Activated CD4-positive, alpha-beta T cell treated with anti-CD3 and anti-CD28 coated beads, Interleukin-2, Interleukin-4, amounts not matched to agents 100 ng/mL and 50 ng/mL, durations not matched to agents 16 hours and 8 hours (primary cell): Measurements from ENCODE around the gene KCNJ18.
"Not testable (repeated sequence)": the region's sequence is repeated elsewhere in the genome, so short reads cannot be mapped to it uniquely, and the experiment has no call there.

Experiments used
- DNase-seq: peaks from one replicate; pipeline ENCODE4 v3.0.0-alpha.2; 2020; ENCODE audit warnings: low spot score

The KCNJ18 gene

DNA sequence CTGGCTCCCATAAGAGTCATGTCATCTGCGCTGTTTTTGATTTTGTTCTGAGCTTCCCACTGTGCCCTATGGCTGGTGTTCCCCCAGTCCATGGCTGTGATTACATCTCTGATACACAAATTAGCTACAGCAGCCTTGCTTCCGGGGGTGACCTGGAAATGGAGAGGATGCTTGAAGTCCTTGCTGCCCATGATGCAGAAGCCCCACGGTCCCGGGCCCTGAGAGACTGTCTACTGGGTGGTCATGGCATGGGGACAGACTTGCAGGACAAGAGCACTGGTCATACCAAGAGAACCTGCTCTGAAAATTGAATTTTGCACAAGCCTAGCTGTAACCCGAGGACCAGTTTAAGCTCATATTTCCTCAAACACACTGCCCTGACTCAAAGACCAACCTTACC lies 38.8 kb downstream of the KCNJ18 start:
- not testable (repeated sequence) for DNase-seq

DNA sequence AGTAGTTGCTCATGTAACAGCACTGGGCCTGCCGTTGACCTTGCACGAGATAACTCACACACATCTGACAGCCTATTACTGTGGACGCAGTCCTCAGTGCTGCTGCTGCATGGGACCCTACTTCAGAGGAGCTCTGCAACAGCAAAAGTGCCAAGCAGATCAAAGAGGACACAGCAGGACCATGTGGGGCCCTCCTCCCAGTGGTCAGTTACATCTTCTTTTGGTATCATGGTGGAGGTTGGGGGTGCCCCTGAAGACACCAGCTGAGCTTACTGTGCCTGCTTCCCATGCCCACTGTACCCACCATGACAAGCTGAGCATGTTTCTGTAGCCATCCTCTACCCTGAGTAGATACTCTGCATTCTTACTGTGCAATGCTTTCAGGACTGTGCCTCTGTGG lies 41.6 kb downstream of the KCNJ18 start:
- DNase-seq = not testable (repeated sequence)

DNA sequence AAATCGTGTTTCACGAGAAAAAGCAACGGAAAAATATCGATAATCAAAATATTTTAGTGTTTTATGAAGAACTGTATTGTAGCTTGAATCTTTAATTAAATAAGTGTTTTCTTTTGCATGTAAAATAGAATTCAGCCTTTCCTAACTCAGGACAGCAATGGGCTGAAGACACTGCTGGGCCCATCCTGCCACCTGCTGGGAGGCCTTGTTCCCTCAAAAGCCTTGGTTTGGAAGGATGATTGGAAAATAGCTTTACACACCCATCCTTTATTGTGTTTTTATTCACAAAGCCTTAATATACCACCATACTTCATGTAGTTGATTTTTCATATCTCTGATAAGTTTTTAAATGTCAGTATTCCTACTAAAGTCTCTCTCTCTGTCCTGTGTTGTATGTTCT lies 43.5 kb downstream of the KCNJ18 start:
- DNase-seq = not testable (repeated sequence)

DNA sequence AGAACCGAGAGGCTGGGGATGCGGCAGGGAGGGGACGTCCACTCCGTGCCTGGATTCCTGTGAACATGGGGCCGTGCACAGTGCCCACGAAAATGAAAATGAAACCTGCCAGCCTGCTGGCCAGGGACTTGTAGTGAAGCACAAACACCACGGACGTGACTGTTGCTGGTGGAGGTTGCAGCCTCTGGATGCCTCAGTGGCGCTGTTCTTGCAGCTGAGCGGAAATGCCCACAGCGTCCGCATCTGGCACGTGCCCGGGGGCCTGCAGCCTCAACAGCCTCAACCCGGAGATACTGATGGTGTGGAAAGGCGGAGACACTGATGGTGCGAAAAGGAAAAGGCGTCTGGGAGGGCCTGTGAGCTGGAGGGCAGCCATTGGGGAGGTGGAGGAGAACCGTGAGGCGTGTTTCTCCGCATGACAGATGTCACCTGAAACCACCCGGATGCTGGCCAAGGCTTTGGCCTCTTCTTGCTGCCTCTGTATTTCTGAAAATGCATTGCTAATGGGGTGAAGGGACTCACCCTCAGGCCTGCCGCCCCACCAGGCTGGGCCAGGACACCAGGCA lies 44.8 kb downstream of the KCNJ18 start:
- not testable (repeated sequence) for DNase-seq

DNA sequence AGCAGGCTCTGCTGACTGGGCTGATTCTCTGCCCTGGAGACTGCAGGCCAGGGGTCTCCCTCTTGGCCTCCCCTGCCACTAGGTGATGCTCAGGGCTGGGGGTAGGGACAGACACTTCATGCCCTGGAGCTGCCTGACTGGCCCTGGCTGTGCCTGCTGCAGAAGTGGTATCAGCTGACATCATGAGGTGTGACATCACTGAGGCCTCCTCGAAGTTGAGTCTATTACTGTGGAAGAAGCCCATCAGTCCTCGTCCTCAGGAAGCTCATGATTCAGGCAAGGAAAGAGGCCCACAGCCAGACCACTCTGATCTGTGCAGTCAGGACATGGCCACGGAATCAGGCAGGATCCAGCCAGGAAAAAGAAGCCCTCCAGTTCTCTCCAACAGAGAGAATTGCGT lies 45.9 kb downstream of the KCNJ18 start:
- DNase-seq = not testable (repeated sequence)

DNA sequence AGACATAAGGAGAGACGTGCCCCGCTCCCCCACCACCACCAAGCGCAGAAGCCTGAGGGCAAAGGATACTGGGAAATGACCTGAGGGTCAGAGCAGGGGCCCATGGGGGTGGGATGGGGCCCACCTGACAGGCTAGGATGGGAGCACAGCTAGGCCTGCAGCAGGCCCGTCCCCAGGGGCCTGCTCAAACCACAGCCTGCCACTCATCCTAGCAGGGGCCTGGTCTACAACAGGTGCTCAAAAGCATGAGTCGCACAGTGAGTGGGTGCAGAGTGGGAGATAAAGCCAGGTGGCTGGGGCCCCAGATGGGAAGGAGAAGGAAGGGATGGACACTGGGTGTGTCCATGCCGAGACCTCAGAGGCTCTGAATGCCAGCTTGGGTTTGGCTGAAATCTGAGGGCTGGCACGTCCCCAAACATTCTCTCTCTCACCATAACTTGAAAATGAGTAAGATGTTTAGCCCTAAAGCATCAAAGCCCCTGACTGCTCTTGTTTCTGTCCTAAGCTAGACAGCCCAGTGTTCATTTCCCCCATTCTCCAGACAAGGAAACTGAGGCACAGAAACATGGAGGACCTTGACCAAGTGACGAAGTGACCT lies 46.7 kb downstream of the KCNJ18 start:
- DNase-seq = not testable (repeated sequence)

DNA sequence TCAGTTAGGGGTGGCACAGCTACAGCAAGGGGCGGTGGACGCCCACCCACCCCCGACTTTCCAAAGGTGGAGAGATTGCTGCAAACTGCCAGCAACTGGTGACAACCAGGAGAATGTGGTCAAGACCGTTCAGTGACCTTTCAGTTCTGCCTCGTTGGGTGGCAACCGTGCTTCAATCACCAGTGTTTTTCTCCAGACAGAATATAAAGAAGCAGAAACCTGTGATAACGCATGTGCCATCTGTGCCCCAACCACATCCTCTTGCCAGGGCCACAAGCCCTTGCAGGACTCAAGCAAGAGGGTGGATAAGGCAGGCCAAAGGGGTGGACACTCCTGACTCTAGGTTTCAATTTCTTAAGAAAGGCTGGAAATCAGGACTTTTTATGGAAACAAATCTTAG lies 47.2 kb downstream of the KCNJ18 start:
- DNase-seq = not testable (repeated sequence)

DNA sequence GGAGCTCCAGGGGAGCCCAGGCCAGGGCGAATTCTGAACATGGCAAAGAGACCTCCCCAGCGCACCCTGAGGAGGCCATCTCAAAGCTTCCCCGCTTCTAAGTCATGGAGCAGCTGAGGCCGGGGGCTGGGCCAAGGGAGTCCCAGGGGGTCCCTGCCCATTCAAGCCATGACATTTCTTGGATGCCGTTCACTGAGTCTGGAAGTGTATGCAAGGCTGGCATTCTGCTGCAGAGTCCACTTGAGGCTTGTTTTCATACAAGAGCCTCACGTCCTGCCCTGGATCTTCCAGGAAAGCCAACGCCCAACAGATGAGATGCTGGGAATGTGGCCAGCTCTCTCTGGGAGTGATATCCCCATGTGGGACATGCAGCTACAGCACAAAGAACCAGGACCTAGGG lies 48.5 kb downstream of the KCNJ18 start:
- DNase-seq = not testable (repeated sequence)

DNA sequence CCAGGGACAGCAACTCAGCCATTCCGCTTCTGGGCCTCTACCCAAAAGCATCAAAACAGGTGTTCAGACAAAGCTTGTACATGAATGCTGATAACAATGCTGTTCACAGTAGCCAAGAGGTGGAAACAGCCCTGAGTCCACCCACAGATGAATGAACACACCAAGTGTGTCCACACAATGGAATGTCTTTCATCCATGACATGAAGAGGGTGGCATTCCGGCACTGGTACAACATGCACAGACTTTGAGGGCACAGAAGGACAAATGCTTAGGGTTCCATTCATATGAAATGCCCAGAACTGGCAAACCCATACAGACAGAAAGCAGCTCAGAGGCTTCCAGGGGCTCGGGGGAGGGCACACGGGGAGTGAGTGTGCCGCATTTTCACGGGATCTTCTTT lies 49.2 kb downstream of the KCNJ18 start:
- not testable (repeated sequence) for DNase-seq

DNA sequence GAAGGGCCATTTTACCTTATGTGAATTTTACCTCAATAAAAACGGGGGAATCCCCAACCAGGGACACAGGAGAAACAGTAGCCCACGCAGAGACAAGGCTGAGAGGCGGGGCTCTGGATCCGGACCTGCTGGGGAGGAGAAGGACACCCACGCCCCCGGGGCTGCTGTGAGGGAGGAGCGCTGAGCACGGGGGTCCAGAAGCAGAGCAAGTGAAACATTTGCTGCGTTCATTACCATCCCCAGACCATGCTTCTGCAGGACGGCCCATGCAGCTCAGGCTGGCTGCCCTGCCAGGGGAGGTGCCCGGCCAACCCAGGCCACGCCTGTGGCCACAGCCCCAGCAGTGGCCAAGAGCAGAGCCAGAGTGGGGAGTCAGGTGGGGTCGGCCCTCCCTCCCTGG lies 50.0 kb downstream of the KCNJ18 start:
- DNase-seq = no peak

DNA sequence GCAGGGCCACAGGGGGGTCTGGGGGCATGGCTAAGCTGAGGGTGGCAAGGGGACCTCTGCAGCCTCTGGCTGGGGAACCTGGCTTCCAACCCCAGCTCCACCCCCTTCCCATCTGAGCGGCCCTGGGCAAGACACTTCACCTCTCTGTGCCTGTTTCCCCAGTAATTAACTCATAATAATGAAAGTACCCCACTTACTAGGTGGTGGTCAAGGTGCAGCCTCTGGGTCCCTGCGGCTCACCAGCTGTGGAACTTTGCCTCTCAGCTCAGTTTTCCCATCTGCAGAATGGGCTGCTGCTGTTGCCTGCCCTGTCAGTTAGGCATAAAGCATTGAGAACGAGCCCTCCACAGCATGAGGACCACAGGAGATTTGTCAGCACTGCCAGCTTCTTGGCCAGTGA lies 51.8 kb downstream of the KCNJ18 start:
- not testable (repeated sequence) for DNase-seq

DNA sequence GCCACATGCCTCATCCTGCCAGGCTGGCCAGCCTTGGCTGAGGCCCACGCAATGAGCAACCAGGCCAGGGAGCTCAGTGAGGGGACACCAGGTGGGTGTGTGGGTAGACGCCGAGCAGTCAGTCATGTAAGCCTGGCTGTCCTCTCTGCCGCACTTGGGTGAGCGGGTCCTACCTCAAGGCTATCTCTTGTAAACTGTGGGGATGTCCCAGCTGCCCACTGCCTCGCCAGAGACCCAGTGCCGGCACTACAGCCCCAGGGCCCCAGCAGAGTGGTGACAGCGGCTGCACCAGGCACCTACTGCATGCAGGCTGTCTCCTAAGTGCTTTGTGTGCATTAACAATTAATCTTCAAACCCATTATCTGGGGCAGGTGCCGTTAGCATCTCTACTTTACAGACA lies 52.3 kb downstream of the KCNJ18 start:
- not testable (repeated sequence) for DNase-seq

DNA sequence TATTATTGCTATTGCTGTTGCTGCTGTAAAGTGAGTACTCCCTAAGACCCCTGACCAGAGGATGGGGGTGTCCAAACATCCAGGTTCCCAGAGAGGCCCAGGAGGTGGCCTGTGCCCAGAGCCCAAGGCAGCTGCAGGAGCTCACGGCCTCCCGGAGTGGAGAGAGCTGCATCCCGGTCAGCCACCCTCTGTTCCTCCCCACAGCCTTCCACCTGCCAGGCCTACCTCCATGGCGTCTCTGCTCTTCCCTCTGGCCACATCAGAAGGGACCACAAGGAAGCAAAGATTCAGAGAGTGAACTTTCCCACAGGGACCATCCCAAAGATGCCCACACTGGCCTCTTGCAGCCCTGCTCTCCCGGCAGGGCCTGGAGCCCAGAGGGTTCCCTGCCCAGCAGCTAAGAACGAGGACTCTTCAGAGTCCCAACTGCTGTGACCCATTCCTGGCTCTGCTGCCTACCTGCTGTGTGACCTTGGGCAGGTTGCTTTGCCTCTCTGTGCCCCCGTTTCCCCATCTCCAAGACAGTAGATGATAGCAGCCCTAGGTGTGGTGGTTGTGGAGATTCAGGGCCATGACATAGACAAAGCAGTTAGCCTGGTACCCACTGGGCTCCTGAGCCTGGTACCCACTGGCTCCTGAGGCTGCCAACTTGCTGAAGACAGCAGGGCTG lies 53.2 kb downstream of the KCNJ18 start:
- DNase-seq = not testable (repeated sequence)

DNA sequence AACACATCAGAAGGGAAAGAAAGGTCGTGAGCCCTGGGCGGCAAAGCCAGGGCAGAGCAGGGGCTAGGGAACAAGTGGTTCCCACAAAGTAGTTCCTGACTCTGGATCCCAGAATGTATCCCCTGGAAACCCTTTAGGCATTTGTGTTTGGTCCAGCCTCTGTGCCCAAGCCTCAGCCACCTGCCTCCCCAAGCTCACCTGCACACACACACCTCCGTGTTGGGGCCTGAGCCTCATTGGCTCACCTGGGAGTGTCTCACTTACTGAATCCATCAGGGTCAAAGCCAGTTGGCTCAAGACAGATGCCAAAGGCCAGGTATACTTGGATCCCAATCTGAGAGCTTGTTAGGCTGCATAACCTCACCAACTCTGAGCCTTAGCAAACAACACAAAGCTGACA lies 54.1 kb downstream of the KCNJ18 start:
- DNase-seq = not testable (repeated sequence)

DNA sequence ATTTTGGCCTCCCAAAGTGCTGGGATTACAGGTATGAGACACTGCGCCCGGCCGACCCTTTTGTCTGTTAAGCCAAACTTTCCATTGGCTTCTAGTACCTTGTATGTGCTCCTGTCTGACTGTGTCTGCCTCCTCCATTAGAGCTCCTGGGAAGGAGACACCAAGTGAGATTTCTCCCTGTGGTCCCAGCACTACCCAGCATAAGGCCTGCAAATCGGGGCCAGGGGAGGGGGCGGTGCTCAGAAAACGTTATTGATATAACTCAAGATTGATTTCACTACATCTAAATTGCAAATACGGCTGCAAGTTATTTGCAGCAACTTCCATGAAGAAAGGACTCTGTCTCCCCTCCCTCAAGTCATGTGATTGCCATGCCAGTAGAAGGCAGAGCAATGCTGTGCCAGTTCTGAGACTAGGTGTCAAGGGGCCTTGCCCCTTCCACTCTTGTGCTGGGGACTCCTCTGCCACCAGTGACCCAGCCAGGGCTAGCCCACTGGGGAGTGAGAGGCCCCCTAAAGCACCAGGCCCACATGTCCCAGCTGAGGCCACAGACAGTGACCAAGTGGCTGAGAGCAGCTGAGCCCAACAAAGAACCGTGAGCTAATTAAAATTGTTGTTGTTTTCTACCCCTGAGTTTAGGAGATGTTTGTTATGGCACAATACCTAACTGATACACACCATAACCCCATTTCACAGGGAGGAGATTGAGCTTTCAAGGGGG lies 55.0 kb downstream of the KCNJ18 start:
- not testable (repeated sequence) for DNase-seq

DNA sequence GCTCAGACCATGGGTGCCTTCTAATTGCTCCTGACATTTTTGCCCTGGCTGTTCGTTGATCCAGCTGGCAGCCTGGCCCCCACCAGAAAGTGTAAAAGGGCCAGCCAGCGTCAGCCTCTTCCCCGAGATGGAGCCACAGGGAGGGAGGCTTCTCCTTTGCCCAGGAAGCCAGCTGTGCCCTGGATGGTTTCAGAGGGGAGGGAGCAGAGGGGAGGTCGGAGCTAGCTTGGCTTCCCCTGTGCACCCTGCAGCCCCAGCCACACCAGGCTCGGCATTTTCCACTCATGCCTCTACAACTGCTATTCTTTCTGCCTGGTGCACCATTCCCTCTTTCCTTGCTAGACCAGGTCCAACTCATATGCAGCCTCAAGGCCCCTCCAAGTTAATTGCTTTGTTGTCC lies 56.4 kb downstream of the KCNJ18 start:
- DNase-seq = not testable (repeated sequence)

DNA sequence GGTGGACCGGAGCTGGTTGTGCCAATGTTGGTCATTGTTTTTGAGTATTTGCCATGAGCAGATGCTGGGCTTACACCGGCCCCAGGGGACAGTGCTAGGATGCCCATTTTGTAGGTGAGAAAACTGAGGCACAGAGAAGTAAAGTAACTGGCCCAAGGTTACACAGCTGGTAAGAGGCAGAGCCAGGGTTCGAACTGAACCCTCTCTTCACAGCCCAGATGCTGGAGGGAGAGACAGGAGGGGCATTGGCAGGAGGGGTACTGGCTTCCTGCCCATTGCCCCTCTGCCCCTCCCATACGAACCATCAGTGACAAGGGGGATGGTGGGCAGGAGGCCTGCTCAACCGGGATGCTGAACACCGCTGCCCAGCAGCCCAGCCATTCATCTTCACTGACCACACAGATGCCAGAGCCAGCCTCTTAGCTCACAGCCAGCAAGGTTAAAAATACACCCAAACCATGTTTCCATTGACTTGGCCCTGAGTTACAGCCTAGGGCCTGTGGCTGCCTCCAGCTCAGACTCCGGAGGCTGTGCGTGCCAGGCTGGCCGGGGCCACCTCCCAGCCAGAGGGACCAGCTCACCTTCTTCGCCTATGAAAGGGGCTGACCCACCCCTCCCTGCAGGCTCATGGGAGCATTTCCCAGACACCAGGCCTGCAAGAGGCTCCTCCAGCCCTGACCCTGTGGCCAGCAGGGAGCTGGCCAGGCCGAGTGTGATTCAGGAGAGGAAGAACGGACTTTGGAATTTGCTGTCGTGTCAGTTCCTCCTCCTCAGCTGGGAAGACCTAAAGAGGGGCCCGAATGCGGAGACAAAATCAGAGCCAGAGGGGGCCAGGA lies 57.6 kb downstream of the KCNJ18 start:
- DNase-seq = not testable (repeated sequence)

DNA sequence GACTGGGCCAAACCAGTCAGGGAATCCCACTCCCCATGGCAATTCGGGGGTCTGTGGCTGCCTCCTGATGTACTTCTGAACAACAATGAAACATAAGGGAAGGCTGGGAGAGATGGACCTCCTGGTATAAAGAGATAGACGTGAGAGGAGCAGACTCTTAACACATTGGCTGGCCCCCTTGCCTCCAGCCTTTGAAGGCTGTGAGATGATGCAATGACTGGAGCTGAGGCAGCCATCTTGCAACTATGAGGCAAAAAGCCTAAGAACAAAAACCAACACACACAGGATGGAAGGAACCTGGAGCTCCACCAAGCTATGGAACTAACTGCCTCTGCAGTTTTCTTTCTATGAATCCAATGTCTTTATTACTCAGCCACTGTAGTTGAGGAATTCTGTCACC lies 58.8 kb downstream of the KCNJ18 start:
- DNase-seq = not testable (repeated sequence)
